Activated naive CD8-positive, alpha-beta T cell treated with anti-CD3 and anti-CD28 coated beads, Interleukin-2, amount 10 ng/mL, durations not matched to agents 7 days and 5 days (primary cell): Measurements from ENCODE around the gene NEURL2. TPM values are rescaled to one million over a fixed set of nuclear protein-coding genes. Genes with fewer than 3 reads are reported as not detected.

Experiments
- total RNA-seq, 2 experiments: library from RNA; stranded (reverse); gene quantifications; one replicate each; pipeline ENCODE4 v1.2.3, GENCODE V29; 2021

Gene NEURL2
- total RNA-seq, 2 experiments from 2014 or later = 3.9 to 5.3 TPM

Other genes starting within 250 kb of the NEURL2 start
- gene WFDC11, start 221.0 kb downstream of the NEURL2 start, total RNA-seq = not detected
- not detected for gene WFDC13, start 189.2 kb downstream of the NEURL2 start, total RNA-seq
- gene WFDC10B, start 186.2 kb downstream of the NEURL2 start, total RNA-seq = not detected
- gene SPINT4, start 168.9 kb downstream of the NEURL2 start, total RNA-seq = not detected
- not detected for gene WFDC3, start 99.3 kb downstream of the NEURL2 start, total RNA-seq
- 10 to 100 TPM; 29.0 to 30.9 TPM for gene DNTTIP1, start 99.3 kb downstream of the NEURL2 start, total RNA-seq
- gene UBE2C, start 78.6 kb downstream of the NEURL2 start, total RNA-seq = 100 to 1,000 TPM; 153 to 154 TPM
- gene TNNC2, start 63.9 kb downstream of the NEURL2 start, total RNA-seq = not detected
- 1 to 10 TPM; 2.0 to 2.5 TPM for gene SNX21, start 57.4 kb downstream of the NEURL2 start, total RNA-seq
- 10 to 100 TPM; 35.4 to 38.6 TPM for gene ACOT8, start 33.8 kb downstream of the NEURL2 start, total RNA-seq
- 1 to 10 TPM; 5.3 to 5.7 TPM for gene ZSWIM3, start 33.6 kb downstream of the NEURL2 start, total RNA-seq
- 10 to 100 TPM; 12.2 to 13.0 TPM for gene ZSWIM1, start 10.0 kb downstream of the NEURL2 start, total RNA-seq
- gene SPATA25, start 3.6 kb downstream of the NEURL2 start, total RNA-seq = 1 to 10 TPM; 1.7 to 2.0 TPM
- 10 to 100 TPM; 76.9 to 83.4 TPM for gene CTSA, start 127 bp upstream of the NEURL2 start, total RNA-seq
- gene PLTP, start 20.9 kb upstream of the NEURL2 start, total RNA-seq = 1 to 10 TPM; 2.2 to 2.9 TPM
- gene PCIF1, start 43.5 kb upstream of the NEURL2 start, total RNA-seq = 10 to 100 TPM; 54.5 to 58.3 TPM
- gene ZNF335, start 81.0 kb upstream of the NEURL2 start, total RNA-seq = 10 to 100 TPM; 43.3 to 43.7 TPM
- gene MMP9, start 117.7 kb upstream of the NEURL2 start, total RNA-seq = 10 to 100 TPM; 18.4 to 21.8 TPM
- 1 to 10 TPM; 1.6 to 1.9 TPM for gene SLC12A5, start 138.0 kb upstream of the NEURL2 start, total RNA-seq
- gene NCOA5, start 198.8 kb upstream of the NEURL2 start, total RNA-seq = 10 to 100 TPM; 27.8 to 32.8 TPM
- 1 to 10 TPM; 3.0 to 3.1 TPM for gene CD40, start 227.1 kb upstream of the NEURL2 start, total RNA-seq